Mesenchymal stem cell (in vitro differentiated cells and primary cell): ENCODE data around the gene MAGEA11.

Experiments
- DNase-seq: peaks from one replicate; pipeline ENCODE4 v3.0.0-alpha.2; 2013
- H2AFZ ChIP-seq: one replicate; pipeline ENCODE4 v1.6.1; 2013; ENCODE audit warnings: low read depth, mild to moderate bottlenecking, control low read depth, inconsistent platforms, low read length, moderate library complexity
- H2AK5ac ChIP-seq: 2 replicates; pipeline ENCODE4 v1.6.1; 2013; ENCODE audit warnings: low read length, moderate library complexity, mild to moderate bottlenecking, inconsistent platforms; ENCODE audit not compliant: severe bottlenecking
- H2BK120ac ChIP-seq: one replicate; pipeline ENCODE4 v1.6.1; 2013; ENCODE audit warnings: low read depth, mild to moderate bottlenecking, inconsistent platforms, low read length, moderate library complexity
- H2BK12ac ChIP-seq, 2 experiments: one replicate each; pipeline ENCODE4 v1.6.1; 2013; ENCODE audit warnings: inconsistent platforms in 2 of 2, low read length in 2 of 2, mild to moderate bottlenecking in 2 of 2, moderate library complexity in 2 of 2, control low read depth in 1 of 2
- H2BK15ac ChIP-seq: one replicate; pipeline ENCODE4 v1.6.1; 2013; ENCODE audit warnings: mild to moderate bottlenecking, low read depth, inconsistent platforms; ENCODE audit not compliant: poor library complexity, severe bottlenecking
- H2BK5ac ChIP-seq: 2 replicates; pipeline ENCODE4 v1.6.1; 2013; ENCODE audit warnings: low read depth, mild to moderate bottlenecking, low read length, control low read depth, inconsistent platforms; ENCODE audit not compliant: poor library complexity, severe bottlenecking
- H3K14ac ChIP-seq, 2 experiments: one replicate each; pipeline ENCODE4 v1.6.1; 2013; ENCODE audit warnings: inconsistent platforms in 2 of 2, low read length in 2 of 2, control low read depth in 1 of 2, mild to moderate bottlenecking in 1 of 2, moderate library complexity in 1 of 2
- H3K18ac ChIP-seq, 2 experiments: one replicate each; pipeline ENCODE4 v1.6.1; 2013; ENCODE audit warnings: inconsistent platforms in 2 of 2, low read length in 2 of 2, control low read depth in 1 of 2, low read depth in 1 of 2, mild to moderate bottlenecking in 1 of 2
- H3K23ac ChIP-seq, 2 experiments: one replicate each; pipeline ENCODE4 v1.6.1; 2013; ENCODE audit warnings: inconsistent platforms in 2 of 2, low read length in 2 of 2, mild to moderate bottlenecking in 2 of 2, moderate library complexity in 2 of 2, control low read depth in 1 of 2
- H3K27ac ChIP-seq: 2 replicates; pipeline ENCODE4 v1.5.1; 2013; ENCODE audit warnings: mild to moderate bottlenecking, moderate library complexity, low read length, control low read depth, inconsistent platforms; ENCODE audit not compliant: poor library complexity, severe bottlenecking
- H3K27me3 ChIP-seq, 2 experiments: 2 replicates each; pipeline versions ENCODE4 v1.6.1 to v1.7.0; 2013; ENCODE audit warnings: low read length in 2 of 2, mild to moderate bottlenecking in 2 of 2, moderate library complexity in 2 of 2, control low read depth in 1 of 2, inconsistent platforms in 1 of 2; ENCODE audit not compliant: control insufficient read depth in 1 of 2, insufficient read depth in 1 of 2
- H3K36me3 ChIP-seq, 2 experiments: 2 replicates each; pipeline versions ENCODE4 v1.6.1 to v1.7.0; 2013; ENCODE audit warnings: low read length in 2 of 2, control low read depth in 1 of 2, inconsistent platforms in 1 of 2, low read depth in 1 of 2, mild to moderate bottlenecking in 1 of 2; ENCODE audit not compliant: insufficient read depth in 2 of 2, control insufficient read depth in 1 of 2
- H3K4ac ChIP-seq, 2 experiments: one replicate each; pipeline ENCODE4 v1.6.1; 2013; ENCODE audit warnings: inconsistent platforms in 2 of 2, low read length in 2 of 2, mild to moderate bottlenecking in 2 of 2, moderate library complexity in 2 of 2, control low read depth in 1 of 2, low read depth in 1 of 2
- H3K4me1 ChIP-seq: 2 replicates; pipeline ENCODE4 v1.6.1; 2013; ENCODE audit warnings: low read depth, low read length, control low read depth; ENCODE audit not compliant: control insufficient read depth, insufficient read depth
- H3K4me2 ChIP-seq: 2 replicates; pipeline ENCODE4 v1.6.1; 2013; ENCODE audit warnings: low read length, mild to moderate bottlenecking, inconsistent platforms; ENCODE audit not compliant: poor library complexity, severe bottlenecking
- H3K4me3 ChIP-seq, 2 experiments: 2 replicates each; pipeline versions ENCODE4 v1.5.1 to v1.7.0; 2013; ENCODE audit warnings: low read length in 2 of 2, mild to moderate bottlenecking in 2 of 2, control low read depth in 1 of 2, low read depth in 1 of 2; ENCODE audit not compliant: insufficient read depth in 1 of 2
- H3K79me1 ChIP-seq: replicated peaks from 2 replicates; pipeline ENCODE4 v1.6.1; 2013; ENCODE audit warnings: mild to moderate bottlenecking, control low read depth, low read length, inconsistent platforms; ENCODE audit not compliant: poor library complexity, severe bottlenecking
- H3K9ac ChIP-seq: 2 replicates; pipeline ENCODE4 v1.7.0; 2013; ENCODE audit warnings: mild to moderate bottlenecking, low read length, moderate library complexity
- H3K9me3 ChIP-seq: 2 replicates; pipeline ENCODE4 v1.7.0; 2013; ENCODE audit warnings: mild to moderate bottlenecking, low read length; ENCODE audit not compliant: control insufficient read depth
- H4K8ac ChIP-seq: one replicate; pipeline ENCODE4 v1.6.1; 2013; ENCODE audit warnings: inconsistent platforms, mild to moderate bottlenecking, low read length, moderate library complexity
- H4K91ac ChIP-seq: one replicate; pipeline ENCODE4 v1.6.1; 2013; ENCODE audit warnings: mild to moderate bottlenecking, low read length, inconsistent platforms
- WGBS: methylation state at CpG from one replicate; pipeline ENCODE4 v1.1.7; 2013; ENCODE audit warnings: mixed read lengths; 5-methylcytosine and 5-hydroxymethylcytosine counted together

The MAGEA11 gene

GRCh38 chrX:149681182-149681581 is 30.7 kb upstream of the MAGEA11 start:
- Histone ChIP-seq H3K4me3 (no peak overlapping the region), H3K9me3 (no peaks in the 10 kb centered on the region), H3K14ac (no peak overlapping the region), H3K27me3 (peaks cover 0 to 3% of the 10 kb centered on the region in 2 experiments), H4K8ac (no peak overlapping the region), H2BK5ac (no peak overlapping the region), H3K9ac (no peak overlapping the region), H3K4ac (no peak overlapping the region), H2BK120ac (no peak overlapping the region), H4K91ac (no peak overlapping the region), H3K79me1 (no peaks in the 10 kb centered on the region), H3K18ac (no peak overlapping the region), H3K4me1 (no peaks in the 10 kb centered on the region), H2AFZ (no peak overlapping the region), H2AK5ac (no peak overlapping the region), H2BK15ac (no peak overlapping the region), H2BK12ac (no peak overlapping the region), H3K36me3 (no peaks in the 10 kb centered on the region), H3K4me2 (no peak overlapping the region), H3K23ac (no peak overlapping the region), H3K27ac (no peak overlapping the region)
- DNase-seq = no peak
- WGBS = no CpG with 5 or more reads among the region's 2 CpGs

GRCh38 chrX:149682031-149682430 is 29.8 kb upstream of the MAGEA11 start:
- H3K27ac ChIP-seq = no peak overlapping the region
- no peak overlapping the region for H3K9ac ChIP-seq
- H2BK15ac ChIP-seq = no peak overlapping the region
- H3K4me1 ChIP-seq = no peaks in the 10 kb centered on the region
- no peak overlapping the region for H3K4me3 ChIP-seq
- no peak overlapping the region for H3K23ac ChIP-seq
- H3K79me1 ChIP-seq = no peaks in the 10 kb centered on the region
- no peak overlapping the region for H3K4me2 ChIP-seq
- DNase-seq = no peak
- H2BK5ac ChIP-seq = no peak overlapping the region
- no peak overlapping the region for H3K14ac ChIP-seq
- no peak overlapping the region for H2BK12ac ChIP-seq
- H3K36me3 ChIP-seq = no peaks in the 10 kb centered on the region
- no peak overlapping the region for H2AFZ ChIP-seq
- no peak overlapping the region for H3K4ac ChIP-seq
- H3K18ac ChIP-seq = no peak overlapping the region
- no peak overlapping the region for H4K91ac ChIP-seq
- H2AK5ac ChIP-seq = no peak overlapping the region
- 60% methylated on average over 2 of the region's 3 CpGs for WGBS
- H3K9me3 ChIP-seq = no peaks in the 10 kb centered on the region
- no peak overlapping the region for H2BK120ac ChIP-seq
- peaks cover 0 to 3% of the 10 kb centered on the region in 2 experiments for H3K27me3 ChIP-seq
- H4K8ac ChIP-seq = no peak overlapping the region

GRCh38 chrX:149682956-149683947 is 28.6 kb upstream of the MAGEA11 start:
- H3K27ac ChIP-seq = no peak overlapping the region
- no peak overlapping the region for H2BK5ac ChIP-seq
- H3K9me3 ChIP-seq = no peaks in the 10 kb centered on the region
- no peak overlapping the region for H2AFZ ChIP-seq
- H2BK12ac ChIP-seq = no peak overlapping the region
- no peaks in the 10 kb centered on the region for H3K4me1 ChIP-seq
- no peaks in the 10 kb centered on the region for H3K36me3 ChIP-seq
- no peak overlapping the region for H2BK120ac ChIP-seq
- DNase-seq = no peak
- H2AK5ac ChIP-seq = no peak overlapping the region
- H3K27me3 ChIP-seq = peaks cover 0 to 3% of the 10 kb centered on the region in 2 experiments
- WGBS = 38% methylated on average over 8 of the region's 9 CpGs
- no peak overlapping the region for H4K8ac ChIP-seq
- H3K18ac ChIP-seq = no peak overlapping the region
- no peak overlapping the region for H3K23ac ChIP-seq
- H3K14ac ChIP-seq = no peak overlapping the region
- no peaks in the 10 kb centered on the region for H3K79me1 ChIP-seq
- no peak overlapping the region for H4K91ac ChIP-seq
- no peak overlapping the region for H3K4ac ChIP-seq
- H3K4me3 ChIP-seq = no peak overlapping the region
- no peak overlapping the region for H2BK15ac ChIP-seq
- no peak overlapping the region for H3K9ac ChIP-seq
- no peak overlapping the region for H3K4me2 ChIP-seq

GRCh38 chrX:149683966-149684730 is 27.7 kb upstream of the MAGEA11 start:
- H2BK15ac ChIP-seq = no peak overlapping the region
- H3K79me1 ChIP-seq = no peaks in the 10 kb centered on the region
- no peak overlapping the region for H3K9ac ChIP-seq
- H4K8ac ChIP-seq = no peak overlapping the region
- no peak overlapping the region for H3K23ac ChIP-seq
- H4K91ac ChIP-seq = no peak overlapping the region
- H3K27ac ChIP-seq = no peak overlapping the region
- no peak overlapping the region for H3K4me2 ChIP-seq
- no peak overlapping the region for H2BK12ac ChIP-seq
- H3K36me3 ChIP-seq = no peaks in the 10 kb centered on the region
- H2AFZ ChIP-seq = no peak overlapping the region
- no peak overlapping the region for H2BK5ac ChIP-seq
- no peak overlapping the region for H3K18ac ChIP-seq
- DNase-seq = no peak
- no peak overlapping the region for H3K4ac ChIP-seq
- H3K4me1 ChIP-seq = no peaks in the 10 kb centered on the region
- no peak overlapping the region for H3K14ac ChIP-seq
- no peak overlapping the region for H2AK5ac ChIP-seq
- H3K27me3 ChIP-seq = peaks cover 0 to 3% of the 10 kb centered on the region in 2 experiments
- WGBS = 80% methylated on average over 1 of the region's 6 CpGs
- H2BK120ac ChIP-seq = no peak overlapping the region
- no peaks in the 10 kb centered on the region for H3K9me3 ChIP-seq
- H3K4me3 ChIP-seq = no peak overlapping the region
